Measurements from ENCODE around the gene SH3BP4. TPM values are rescaled to one million over a fixed set of nuclear protein-coding genes. Genes with fewer than 3 reads are reported as not detected.

Gene SH3BP4
- polyA plus RNA-seq, 4 donors = 3.6 to 36.7 (median 17.4) TPM

DNA sequence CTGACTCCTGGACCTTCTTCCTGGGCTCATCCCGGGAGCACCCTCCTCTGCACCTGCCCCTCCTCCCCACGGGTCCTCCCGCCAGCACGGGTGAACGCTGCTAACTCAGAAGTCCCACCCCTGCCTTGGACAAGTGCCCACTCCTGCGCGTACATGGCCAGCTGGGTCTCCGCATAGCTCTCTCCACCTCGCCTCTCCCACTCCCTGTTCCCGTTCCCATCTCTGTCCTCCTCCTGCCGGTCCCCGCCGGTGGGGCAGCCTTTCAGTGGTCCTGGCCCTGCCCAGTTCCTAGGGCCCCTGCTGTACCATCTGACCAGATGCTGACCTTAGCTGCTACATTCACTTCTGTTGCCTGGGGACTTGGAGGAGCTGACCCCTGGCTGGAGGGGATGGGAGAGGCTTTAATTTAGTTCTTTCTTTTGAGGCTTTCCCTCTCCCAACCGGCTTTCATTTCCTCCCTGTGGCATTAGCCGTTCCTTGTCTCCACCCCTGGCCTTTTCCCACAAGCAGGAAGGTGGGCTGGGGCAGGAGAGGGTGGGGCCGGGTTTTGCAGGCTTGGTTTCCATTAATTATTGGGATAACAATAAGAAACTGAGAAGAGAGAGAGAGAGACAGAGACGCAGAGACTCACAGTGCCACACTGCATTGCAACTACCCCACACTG, 136.1 kb downstream of the SH3BP4 start:
- no peaks in the 10 kb centered on the region for H3K36me3 ChIP-seq (ENCODE audit: control insufficient read depth in 3 of 3, insufficient read depth in 2 of 3, low read depth in 1 of 3, low read length in 3 of 3)
- H3K27me3 ChIP-seq (ENCODE audit: control insufficient read depth in 3 of 3, insufficient read depth in 3 of 3, low read length in 3 of 3) = no peaks in the 10 kb centered on the region
- peak overlapping the region in 1 of 3 donors; percentile 17 for H3K27ac ChIP-seq (ENCODE audit: low read depth in 1 of 3, low read length in 2 of 3)
- DNase-seq = peak; percentile 5 to 23
- H3K9me3 ChIP-seq (ENCODE audit: control insufficient read depth in 2 of 2, insufficient read depth in 1 of 2, low read depth in 1 of 2, low read length in 1 of 2) = peaks cover 0 to 3% of the 10 kb centered on the region in 2 donors
- H3K4me3 ChIP-seq (ENCODE audit: low read depth in 1 of 3, low read length in 3 of 3) = no peak overlapping the region
- peaks cover 0 to 5% (median 0%) of the 10 kb centered on the region in 3 donors for H3K4me1 ChIP-seq (ENCODE audit: control insufficient read depth in 3 of 3, insufficient read depth in 2 of 3, low read depth in 1 of 3, low read length in 2 of 3)
- FAIRE-seq = no peak
- 9 to 32% (median 25%) methylated on average over 17 of the region's 17 CpGs for WGBS, 3 donors

DNA sequence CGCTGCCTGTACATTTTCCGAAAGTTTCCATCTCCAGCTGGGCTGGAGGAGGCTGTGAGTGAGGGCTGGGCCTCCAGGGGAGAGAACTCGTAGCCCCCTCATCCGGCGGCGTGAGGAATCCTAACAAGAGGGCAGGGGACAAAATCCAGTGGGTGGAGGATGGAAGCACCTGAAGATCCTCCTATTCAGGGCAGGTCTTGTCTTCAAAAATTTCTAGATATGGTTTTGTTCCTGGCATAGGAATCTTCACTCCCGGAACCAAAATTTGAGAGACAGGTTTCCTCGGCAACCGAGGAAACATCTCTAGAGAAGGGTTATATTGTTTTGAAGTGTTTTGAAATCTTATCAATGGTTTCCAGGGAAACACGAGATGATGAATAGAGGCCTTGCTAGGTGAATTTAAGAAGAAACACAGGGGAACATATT, 136.7 kb downstream of the SH3BP4 start:
- H3K27ac ChIP-seq (ENCODE audit: low read depth in 1 of 3, low read length in 2 of 3) = peak overlapping the region in 1 of 3 donors; percentile 17
- no peak for FAIRE-seq
- WGBS, 3 donors = 26 to 49% (median 37%) methylated on average over 10 of the region's 10 CpGs

DNA sequence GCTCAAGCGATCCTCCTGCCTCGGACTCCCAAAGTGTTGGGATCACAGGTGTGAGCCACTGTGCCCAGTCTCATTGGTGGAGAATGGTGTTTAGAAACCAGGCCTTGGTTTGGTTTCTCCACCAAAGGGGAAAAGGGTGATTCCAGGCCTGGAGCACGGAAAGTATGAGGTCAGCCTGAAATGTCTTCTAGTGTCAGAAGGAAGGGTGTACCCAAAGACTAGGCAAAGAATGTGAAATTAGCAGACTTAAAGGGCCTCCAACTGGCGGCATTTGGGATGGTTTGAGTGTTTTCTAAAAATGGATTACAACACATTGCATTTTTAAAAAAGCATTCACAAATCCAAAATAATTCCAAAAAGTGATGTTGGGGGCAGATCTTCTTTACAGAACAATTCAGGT, 139.6 kb downstream of the SH3BP4 start:
- WGBS, 3 donors = 92 to 96% (median 93%) methylated on average over 4 of the region's 4 CpGs
- peaks cover 0 to 5% (median 0%) of the 10 kb centered on the region in 3 donors for H3K4me1 ChIP-seq (ENCODE audit: control insufficient read depth in 3 of 3, insufficient read depth in 2 of 3, low read depth in 1 of 3, low read length in 2 of 3)
- no peaks in the 10 kb centered on the region for H3K36me3 ChIP-seq (ENCODE audit: control insufficient read depth in 3 of 3, insufficient read depth in 2 of 3, low read depth in 1 of 3, low read length in 3 of 3)
- DNase-seq (no peak), FAIRE-seq (no peak)
- H3K27ac ChIP-seq (ENCODE audit: low read depth in 1 of 3, low read length in 2 of 3) = no peak overlapping the region
- H3K27me3 ChIP-seq (ENCODE audit: control insufficient read depth in 3 of 3, insufficient read depth in 3 of 3, low read length in 3 of 3) = no peaks in the 10 kb centered on the region
- no peak overlapping the region for H3K4me3 ChIP-seq (ENCODE audit: low read depth in 1 of 3, low read length in 3 of 3)
- H3K9me3 ChIP-seq (ENCODE audit: control insufficient read depth in 2 of 2, insufficient read depth in 1 of 2, low read depth in 1 of 2, low read length in 1 of 2) = no peaks in the 10 kb centered on the region

More for the DNA sequence above, 136.7 kb downstream of the SH3BP4 start:
- no peaks in the 10 kb centered on the region for H3K27me3 ChIP-seq (ENCODE audit: control insufficient read depth in 3 of 3, insufficient read depth in 3 of 3, low read length in 3 of 3)
- H3K36me3 ChIP-seq (ENCODE audit: control insufficient read depth in 3 of 3, insufficient read depth in 2 of 3, low read depth in 1 of 3, low read length in 3 of 3) = no peaks in the 10 kb centered on the region
- DNase-seq = peak; percentile 3 to 41
- H3K4me3 ChIP-seq (ENCODE audit: low read depth in 1 of 3, low read length in 3 of 3) = no peak overlapping the region
- peaks cover 0 to 5% (median 0%) of the 10 kb centered on the region in 3 donors for H3K4me1 ChIP-seq (ENCODE audit: control insufficient read depth in 3 of 3, insufficient read depth in 2 of 3, low read depth in 1 of 3, low read length in 2 of 3)
- peaks cover 0 to 3% of the 10 kb centered on the region in 2 donors for H3K9me3 ChIP-seq (ENCODE audit: control insufficient read depth in 2 of 2, insufficient read depth in 1 of 2, low read depth in 1 of 2, low read length in 1 of 2)

DNA sequence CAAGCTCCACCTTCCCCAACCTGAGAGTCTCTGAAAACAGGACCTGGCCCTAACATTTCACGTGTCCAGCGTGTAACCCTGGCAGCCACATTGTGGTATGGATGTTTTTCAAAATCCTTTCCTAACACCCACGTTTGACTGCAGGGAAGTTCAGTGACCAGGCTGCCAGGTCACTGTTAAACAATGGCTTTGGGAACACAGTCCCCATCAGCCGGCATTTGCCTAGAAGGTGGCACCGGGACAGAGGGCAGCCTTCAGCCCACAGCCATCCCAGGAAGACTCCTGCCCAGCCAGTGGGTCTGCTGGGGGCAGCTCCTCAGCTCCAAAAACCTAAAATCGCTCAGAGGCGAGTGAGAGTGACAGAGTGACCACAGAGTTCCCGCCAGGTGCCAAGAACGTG, 140.2 kb downstream of the SH3BP4 start:
- Histone ChIP-seq H3K4me1 (ENCODE audit: control insufficient read depth in 3 of 3, insufficient read depth in 2 of 3, low read depth in 1 of 3, low read length in 2 of 3) (peaks cover 0 to 5% (median 0%) of the 10 kb centered on the region in 3 donors), H3K9me3 (ENCODE audit: control insufficient read depth in 2 of 2, insufficient read depth in 1 of 2, low read depth in 1 of 2, low read length in 1 of 2) (no peaks in the 10 kb centered on the region), H3K36me3 (ENCODE audit: control insufficient read depth in 3 of 3, insufficient read depth in 2 of 3, low read depth in 1 of 3, low read length in 3 of 3) (no peaks in the 10 kb centered on the region), H3K27ac (ENCODE audit: low read depth in 1 of 3, low read length in 2 of 3) (no peak overlapping the region), H3K27me3 (ENCODE audit: control insufficient read depth in 3 of 3, insufficient read depth in 3 of 3, low read length in 3 of 3) (no peaks in the 10 kb centered on the region), H3K4me3 (ENCODE audit: low read depth in 1 of 3, low read length in 3 of 3) (no peak overlapping the region)
- DNase-seq (no peak), FAIRE-seq (no peak)
- WGBS, 3 donors = 80 to 85% (median 84%) methylated on average over 9 of the region's 9 CpGs

DNA sequence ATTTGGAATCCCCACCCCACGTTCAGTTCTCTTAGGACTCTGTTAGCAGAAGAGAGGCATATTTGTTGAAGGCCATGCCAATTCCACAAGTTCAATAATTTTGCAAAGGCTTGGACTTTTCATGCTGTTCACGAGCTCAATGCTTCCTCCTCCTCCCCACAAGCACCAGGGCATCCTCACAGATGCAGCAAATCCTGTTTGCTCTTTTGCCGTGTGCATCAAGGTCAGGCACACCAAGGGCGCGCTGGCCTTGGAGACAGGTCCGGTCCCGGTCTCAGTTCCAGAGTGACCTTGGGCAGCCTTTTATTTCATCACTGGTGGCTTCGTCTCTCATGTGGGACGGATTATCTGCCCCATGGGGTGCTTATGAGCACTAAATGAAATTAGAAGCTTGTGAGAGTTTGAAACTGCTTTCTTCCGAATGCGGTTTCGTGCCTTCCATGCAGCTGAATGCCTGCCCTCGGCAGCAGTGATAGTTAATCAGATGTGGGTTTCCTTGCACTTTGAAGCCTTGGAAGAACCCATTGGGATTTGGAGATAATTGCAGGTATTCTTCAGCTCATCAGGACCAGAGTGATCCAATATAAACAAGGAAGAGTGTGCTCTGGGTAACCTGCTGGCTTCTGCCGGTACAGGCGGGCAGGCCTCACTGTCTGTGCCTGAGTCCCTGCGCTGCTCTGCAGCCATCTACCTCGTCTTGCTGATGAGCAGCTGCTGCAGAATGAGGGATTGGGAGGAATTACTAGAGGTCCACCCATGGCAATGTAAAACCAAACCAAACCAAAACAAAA, 140.8 kb downstream of the SH3BP4 start:
- no peak for FAIRE-seq
- peaks cover 0 to 5% (median 0%) of the 10 kb centered on the region in 3 donors for H3K4me1 ChIP-seq (ENCODE audit: control insufficient read depth in 3 of 3, insufficient read depth in 2 of 3, low read depth in 1 of 3, low read length in 2 of 3)
- DNase-seq = no peak
- no peaks in the 10 kb centered on the region for H3K27me3 ChIP-seq (ENCODE audit: control insufficient read depth in 3 of 3, insufficient read depth in 3 of 3, low read length in 3 of 3)
- H3K4me3 ChIP-seq (ENCODE audit: low read depth in 1 of 3, low read length in 3 of 3) = no peak overlapping the region
- WGBS, 3 donors = 84 to 86% (median 84%) methylated on average over 17 of the region's 17 CpGs
- no peaks in the 10 kb centered on the region for H3K9me3 ChIP-seq (ENCODE audit: control insufficient read depth in 2 of 2, insufficient read depth in 1 of 2, low read depth in 1 of 2, low read length in 1 of 2)
- H3K36me3 ChIP-seq (ENCODE audit: control insufficient read depth in 3 of 3, insufficient read depth in 2 of 3, low read depth in 1 of 3, low read length in 3 of 3) = no peaks in the 10 kb centered on the region
- H3K27ac ChIP-seq (ENCODE audit: low read depth in 1 of 3, low read length in 2 of 3) = no peak overlapping the region

DNA sequence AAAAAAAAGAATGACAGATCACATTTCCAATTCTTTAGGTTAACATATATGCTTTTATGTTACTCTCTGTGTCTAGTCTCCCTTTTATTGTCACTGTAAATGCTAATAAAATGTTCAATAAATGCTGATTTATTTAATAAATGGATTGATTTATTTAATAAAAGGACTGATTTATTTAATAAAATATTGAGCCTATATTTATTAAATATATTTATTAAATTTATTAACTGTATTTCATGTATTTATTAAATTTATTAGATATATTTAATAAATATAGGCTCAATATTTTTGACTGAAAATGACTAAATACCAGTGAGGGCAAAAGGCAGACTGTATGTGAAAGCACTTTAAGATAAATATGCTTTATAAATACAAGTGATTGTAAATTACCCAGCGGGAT, 142.6 kb downstream of the SH3BP4 start:
- Histone ChIP-seq H3K27me3 (ENCODE audit: control insufficient read depth in 3 of 3, insufficient read depth in 3 of 3, low read length in 3 of 3) (no peaks in the 10 kb centered on the region), H3K36me3 (ENCODE audit: control insufficient read depth in 3 of 3, insufficient read depth in 2 of 3, low read depth in 1 of 3, low read length in 3 of 3) (no peaks in the 10 kb centered on the region), H3K4me1 (ENCODE audit: control insufficient read depth in 3 of 3, insufficient read depth in 2 of 3, low read depth in 1 of 3, low read length in 2 of 3) (no peaks in the 10 kb centered on the region), H3K27ac (ENCODE audit: low read depth in 1 of 3, low read length in 2 of 3) (no peak overlapping the region), H3K9me3 (ENCODE audit: control insufficient read depth in 2 of 2, insufficient read depth in 1 of 2, low read depth in 1 of 2, low read length in 1 of 2) (no peaks in the 10 kb centered on the region), H3K4me3 (ENCODE audit: low read depth in 1 of 3, low read length in 3 of 3) (no peak overlapping the region)
- FAIRE-seq (no peak), DNase-seq (no peak)
- 86 to 97% (median 88%) methylated on average over 1 of the region's 1 CpG for WGBS, 3 donors

DNA sequence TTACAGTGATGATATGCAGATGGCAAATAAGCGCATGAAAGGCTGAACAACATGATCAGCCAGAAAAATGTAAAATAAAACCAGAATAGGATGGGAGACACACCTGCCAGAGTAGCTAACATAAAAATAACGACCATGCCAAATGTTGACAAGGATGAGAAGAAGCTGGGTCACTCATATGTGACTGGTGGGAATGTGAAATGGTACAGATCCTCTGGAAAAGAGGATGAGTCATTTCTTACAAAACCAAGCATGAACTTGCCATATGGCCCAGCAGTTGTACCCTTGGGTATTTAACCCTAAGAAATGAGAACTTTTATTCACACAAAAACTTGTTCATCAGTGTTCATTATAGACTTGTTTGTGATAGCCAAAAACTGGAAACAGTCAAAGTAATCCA, 143.8 kb downstream of the SH3BP4 start:
- no peaks in the 10 kb centered on the region for H3K4me1 ChIP-seq (ENCODE audit: control insufficient read depth in 3 of 3, insufficient read depth in 2 of 3, low read depth in 1 of 3, low read length in 2 of 3)
- H3K4me3 ChIP-seq (ENCODE audit: low read depth in 1 of 3, low read length in 3 of 3) = no peak overlapping the region
- no peak for FAIRE-seq

DNA sequence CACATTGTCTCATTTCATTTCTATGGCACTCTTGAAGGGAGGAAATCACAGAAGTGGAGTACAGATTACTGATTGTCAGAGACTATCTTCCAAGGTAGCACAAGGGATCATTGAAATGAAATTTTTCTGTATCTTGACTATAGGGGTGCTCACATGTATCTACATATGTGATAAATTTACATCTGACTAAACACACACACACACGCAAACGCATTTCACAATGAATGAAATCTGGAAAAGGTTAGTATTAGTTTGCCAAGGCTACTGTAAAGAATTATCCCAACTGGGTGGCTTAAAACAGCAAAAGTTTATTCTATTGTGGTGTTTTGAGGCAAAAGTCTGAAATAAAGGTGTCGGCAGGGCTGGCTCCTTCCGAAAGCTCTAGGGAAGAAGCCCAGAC, 144.6 kb downstream of the SH3BP4 start:
- no peak for FAIRE-seq
- Histone ChIP-seq H3K4me3 (ENCODE audit: low read depth in 1 of 3, low read length in 3 of 3) (no peak overlapping the region), H3K9me3 (ENCODE audit: control insufficient read depth in 2 of 2, insufficient read depth in 1 of 2, low read depth in 1 of 2, low read length in 1 of 2) (no peaks in the 10 kb centered on the region), H3K36me3 (ENCODE audit: control insufficient read depth in 3 of 3, insufficient read depth in 2 of 3, low read depth in 1 of 3, low read length in 3 of 3) (no peaks in the 10 kb centered on the region), H3K27me3 (ENCODE audit: control insufficient read depth in 3 of 3, insufficient read depth in 3 of 3, low read length in 3 of 3) (peaks cover 0 to 3% (median 0%) of the 10 kb centered on the region in 3 donors), H3K27ac (ENCODE audit: low read depth in 1 of 3, low read length in 2 of 3) (no peak overlapping the region), H3K4me1 (ENCODE audit: control insufficient read depth in 3 of 3, insufficient read depth in 2 of 3, low read depth in 1 of 3, low read length in 2 of 3) (no peaks in the 10 kb centered on the region)
- no peak for DNase-seq
- 79 to 97% (median 95%) methylated on average over 4 of the region's 4 CpGs for WGBS, 3 donors

More for the DNA sequence above, 143.8 kb downstream of the SH3BP4 start:
- Histone ChIP-seq H3K27ac (ENCODE audit: low read depth in 1 of 3, low read length in 2 of 3) (no peak overlapping the region), H3K27me3 (ENCODE audit: control insufficient read depth in 3 of 3, insufficient read depth in 3 of 3, low read length in 3 of 3) (peaks cover 0 to 2% (median 0%) of the 10 kb centered on the region in 3 donors), H3K9me3 (ENCODE audit: control insufficient read depth in 2 of 2, insufficient read depth in 1 of 2, low read depth in 1 of 2, low read length in 1 of 2) (no peaks in the 10 kb centered on the region), H3K36me3 (ENCODE audit: control insufficient read depth in 3 of 3, insufficient read depth in 2 of 3, low read depth in 1 of 3, low read length in 3 of 3) (no peaks in the 10 kb centered on the region)
- DNase-seq = no peak
- WGBS, 3 donors = 72 to 90% (median 88%) methylated on average over 2 of the region's 2 CpGs

Data from small intestine (tissue), 7 donors.